ENCODE results near the gene SGCG. TPM values are rescaled to one million over a fixed set of nuclear protein-coding genes. Genes with fewer than 3 reads are reported as not detected.
"Not testable (repeated sequence)": the region's sequence is repeated elsewhere in the genome, so short reads cannot be mapped to it uniquely, and the experiment has no call there.

SGCG gene, protein sequence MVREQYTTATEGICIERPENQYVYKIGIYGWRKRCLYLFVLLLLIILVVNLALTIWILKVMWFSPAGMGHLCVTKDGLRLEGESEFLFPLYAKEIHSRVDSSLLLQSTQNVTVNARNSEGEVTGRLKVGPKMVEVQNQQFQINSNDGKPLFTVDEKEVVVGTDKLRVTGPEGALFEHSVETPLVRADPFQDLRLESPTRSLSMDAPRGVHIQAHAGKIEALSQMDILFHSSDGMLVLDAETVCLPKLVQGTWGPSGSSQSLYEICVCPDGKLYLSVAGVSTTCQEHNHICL
- total RNA-seq: 3.2 TPM
- long read RNA-seq, partial matches to known transcripts: 0 of 4 reads
- long read RNA-seq, other reads (novel, unspliced or antisense): 4 of 4 reads

DNA sequence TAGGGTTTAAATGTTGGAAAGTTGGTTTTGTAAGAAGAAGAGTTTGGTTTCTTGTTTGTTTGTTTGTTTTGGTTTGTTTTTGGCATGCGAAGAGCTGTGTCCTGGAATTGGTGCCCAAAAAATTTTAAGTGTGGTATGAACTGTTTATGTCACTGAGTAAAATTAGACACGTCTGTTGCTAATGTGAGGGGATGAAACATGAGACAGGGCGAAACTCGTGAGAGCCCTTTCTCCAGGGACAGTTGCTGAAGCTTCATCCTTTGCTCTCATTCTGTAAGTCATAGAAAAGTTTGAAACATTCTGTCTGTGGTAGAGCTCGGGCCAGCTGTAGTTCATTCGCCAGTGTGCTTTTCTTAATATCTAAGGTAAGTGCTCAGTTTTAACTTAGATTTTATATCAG is at the start of gene SGCG:
TSS of gene SGCG (plus strand) at position 269 of the 400 bp plus-strand sequence. CDS start 22,716 bp downstream, outside the sequence.
- DNase-seq (no peak), ATAC-seq (no peak)
- no peak within 1 kb of the TSS for H3K27ac ChIP-seq
- no peaks in the 10 kb centered on the region for H3K4me1 ChIP-seq
- H3K4me3 ChIP-seq: no peak within 1 kb of the TSS
- no peaks in the 10 kb centered on the region for H3K36me3 ChIP-seq
- no peak for TF ChIP-seq CTCF (IDR thresholded peaks at IDR 0.05)
- H3K9me3 ChIP-seq: no peaks in the 10 kb centered on the region
- H3K27me3 ChIP-seq (ENCODE audit: low read depth): no peaks in the 10 kb centered on the region
- intact Hi-C loops (cut with DNase I): no loop called here

GRCh38 chr13:23134542-23134941 is 46.2 kb upstream of the SGCG start:
- no peaks in the 10 kb centered on the region for H3K36me3 ChIP-seq
- ATAC-seq (peak in 1 of 2 donors; percentile 25), DNase-seq (no peak)
- no peaks in the 10 kb centered on the region for H3K9me3 ChIP-seq
- no peak overlapping the region for H3K27ac ChIP-seq
- intact Hi-C loops (cut with DNase I): no loop called here
- H3K27me3 ChIP-seq (ENCODE audit: low read depth): no peaks in the 10 kb centered on the region
- H3K4me3 ChIP-seq: no peak overlapping the region
- TF ChIP-seq CTCF (IDR thresholded peaks at IDR 0.05): no peak
- no peaks in the 10 kb centered on the region for H3K4me1 ChIP-seq

DNA sequence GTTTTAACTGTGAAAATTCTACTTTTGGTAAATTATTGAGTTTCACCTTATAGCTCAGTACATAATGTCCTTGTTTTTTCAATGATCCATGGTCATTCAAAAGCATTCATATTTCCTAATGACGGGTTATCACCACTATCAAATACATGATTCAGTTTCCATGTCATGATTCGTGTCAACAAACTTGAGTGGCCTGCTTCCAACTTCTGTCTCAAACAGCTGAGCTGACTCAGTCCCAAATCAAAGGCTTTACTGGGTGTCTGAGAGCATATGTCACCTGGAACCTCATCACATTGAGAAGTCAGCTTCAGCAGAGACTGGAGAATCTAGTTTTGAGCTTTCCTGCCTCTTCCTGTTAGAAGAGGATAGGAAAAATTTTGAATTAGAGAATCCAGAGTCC is 40.3 kb upstream of the SGCG start:
- no peaks in the 10 kb centered on the region for H3K36me3 ChIP-seq
- no peak for TF ChIP-seq CTCF (IDR thresholded peaks at IDR 0.05)
- no peak for DNase-seq
- no peaks in the 10 kb centered on the region for H3K4me1 ChIP-seq
- H3K27ac ChIP-seq: no peak overlapping the region
- H3K4me3 ChIP-seq: no peak overlapping the region
- H3K9me3 ChIP-seq: no peaks in the 10 kb centered on the region
- no peaks in the 10 kb centered on the region for H3K27me3 ChIP-seq (ENCODE audit: low read depth)
- intact Hi-C loops (cut with DNase I): no loop called here
- ATAC-seq: no peak

DNA sequence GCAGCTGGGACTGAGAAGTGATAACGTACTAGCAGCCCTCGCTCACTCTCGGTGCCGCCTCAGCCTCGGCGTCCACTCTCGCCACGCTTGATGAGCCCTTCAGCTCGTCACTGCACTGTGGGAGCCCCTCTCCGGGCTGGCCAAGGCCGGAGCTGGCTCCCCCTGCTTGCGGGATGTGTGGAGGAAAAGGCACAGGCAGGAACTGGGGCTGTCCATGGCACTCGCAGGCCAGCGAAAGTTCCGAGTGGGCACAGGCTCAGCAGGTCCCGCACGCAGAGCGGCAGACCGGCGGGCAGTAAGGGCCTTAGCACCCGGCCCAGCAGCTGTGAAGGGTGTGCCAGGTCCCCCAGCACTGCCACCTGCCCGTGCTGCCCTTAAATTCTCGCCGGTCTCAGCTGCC is 38.8 kb upstream of the SGCG start:
- no peaks in the 10 kb centered on the region for H3K27me3 ChIP-seq (ENCODE audit: low read depth)
- H3K36me3 ChIP-seq: no peaks in the 10 kb centered on the region
- no peak overlapping the region for H3K4me3 ChIP-seq
- intact Hi-C loops (cut with DNase I): no loop called here
- H3K4me1 ChIP-seq: peaks cover 7% of the 10 kb centered on the region
- ATAC-seq: peak in 1 of 2 donors; percentile 30
- no peak for DNase-seq
- H3K27ac ChIP-seq: no peak overlapping the region
- no peak for TF ChIP-seq CTCF (IDR thresholded peaks at IDR 0.05)
- H3K9me3 ChIP-seq: no peaks in the 10 kb centered on the region

- DNase-seq; intact Hi-C loops (cut with DNase I): not testable (repeated sequence)
These were observed 38.2 kb upstream of the SGCG start for GRCh38 chr13:23142607-23143006.

DNA sequence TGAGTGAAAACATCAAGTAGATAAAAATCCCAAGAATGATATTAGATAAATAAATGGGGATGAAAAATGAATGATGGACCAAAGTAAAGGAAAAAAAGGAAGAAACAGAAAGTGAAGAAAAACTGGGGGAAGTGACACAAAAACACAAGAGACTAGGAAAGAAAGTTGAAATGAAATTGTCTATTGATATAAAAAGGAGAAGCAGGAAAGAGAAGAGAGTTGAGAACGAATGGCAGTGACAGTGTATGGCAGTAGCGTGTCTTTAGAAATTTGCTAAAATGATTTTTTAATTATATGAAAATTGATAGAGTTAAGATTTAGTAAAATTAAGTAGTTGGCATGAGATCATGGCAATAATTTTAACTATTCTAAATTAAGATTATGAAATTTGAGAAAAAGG is 36.3 kb upstream of the SGCG start:
- intact Hi-C loops (cut with DNase I): no loop called here
- no peak overlapping the region for H3K27ac ChIP-seq
- ATAC-seq (no peak), DNase-seq (no peak)
- TF ChIP-seq CTCF (IDR thresholded peaks at IDR 0.05): no peak
- H3K9me3 ChIP-seq: no peaks in the 10 kb centered on the region
- no peaks in the 10 kb centered on the region for H3K27me3 ChIP-seq (ENCODE audit: low read depth)
- no peaks in the 10 kb centered on the region for H3K36me3 ChIP-seq
- H3K4me1 ChIP-seq: peaks cover 14% of the 10 kb centered on the region
- no peak overlapping the region for H3K4me3 ChIP-seq

More at GRCh38 chr13:23142607-23143006, 38.2 kb upstream of the SGCG start:
- H3K4me3 ChIP-seq; H3K36me3 ChIP-seq; ATAC-seq; H3K27ac ChIP-seq; H3K27me3 ChIP-seq (ENCODE audit: low read depth); H3K9me3 ChIP-seq: not testable (repeated sequence)
- H3K4me1 ChIP-seq: peaks cover 13% of the 10 kb centered on the region

Measured in lower lobe of right lung (tissue), 2 donors.